Stimulated activated CD4-positive, alpha-beta T cell treated with anti-CD3 and anti-CD28 coated beads, Interleukin-1b, Interleukin-23, amount 100 ng/mL, for 4 hours (primary cell): Measurements from ENCODE around the gene PSEN2.
A peak's percentile ranks its signal among the peaks of the same experiment; 100 is the strongest.

Source experiments
- DNase-seq, 2 donors: peaks; one replicate each; pipeline ENCODE4 v3.0.0-alpha.2; 2020; ENCODE audit warnings: low read depth in 2 of 2

PSEN2 gene

GRCh38 chr1:226886122-226886901 lies 15.9 kb downstream of the PSEN2 start:
- no peak for DNase-seq

GRCh38 chr1:226887006-226887405 lies 16.6 kb downstream of the PSEN2 start:
- no peak for DNase-seq

- no peak for DNase-seq
Observed at GRCh38 chr1:226888021-226888420, 17.6 kb downstream of the PSEN2 start.

GRCh38 chr1:226888816-226889215 lies 18.4 kb downstream of the PSEN2 start:
- no peak for DNase-seq

- no peak for DNase-seq
Observed at GRCh38 chr1:226889616-226890330, 19.4 kb downstream of the PSEN2 start.

- no peak for DNase-seq
Observed at GRCh38 chr1:226890331-226891108, 20.1 kb downstream of the PSEN2 start.

GRCh38 chr1:226891346-226891745 lies 20.9 kb downstream of the PSEN2 start:
- no peak for DNase-seq

GRCh38 chr1:226891846-226892523 lies 21.6 kb downstream of the PSEN2 start:
- no peak for DNase-seq

GRCh38 chr1:226892524-226892875 lies 22.1 kb downstream of the PSEN2 start:
- no peak for DNase-seq

GRCh38 chr1:226893936-226894335 lies 23.5 kb downstream of the PSEN2 start:
- no peak for DNase-seq

- no peak for DNase-seq
Observed at GRCh38 chr1:226894826-226895225, 24.4 kb downstream of the PSEN2 start.

- no peak for DNase-seq
Observed at GRCh38 chr1:226895644-226896043, 25.2 kb downstream of the PSEN2 start.

GRCh38 chr1:226898246-226898645 lies 27.8 kb downstream of the PSEN2 start:
- no peak for DNase-seq

GRCh38 chr1:226901421-226901820 lies 31.0 kb downstream of the PSEN2 start:
- no peak for DNase-seq

GRCh38 chr1:226902601-226903000 lies 32.2 kb downstream of the PSEN2 start:
- DNase-seq, result no peak

GRCh38 chr1:226903819-226904716 lies 33.7 kb downstream of the PSEN2 start:
- DNase-seq, result no peak

- no peak for DNase-seq
Observed at GRCh38 chr1:226904772-226905171, 34.4 kb downstream of the PSEN2 start.

GRCh38 chr1:226908419-226908818 lies 38.0 kb downstream of the PSEN2 start:
- DNase-seq, result no peak

- DNase-seq, result no peak
Observed at GRCh38 chr1:226908913-226909312, 38.5 kb downstream of the PSEN2 start.

GRCh38 chr1:226912587-226913176 lies 42.3 kb downstream of the PSEN2 start:
- peak; percentile 17 to 32 for DNase-seq

GRCh38 chr1:226915672-226915995 lies 45.2 kb downstream of the PSEN2 start:
- no peak for DNase-seq
